ENCODE results near the gene MMD2.

The MMD2 gene

GRCh38 chr7:4883372-4884144 is 75.4 kb downstream of the MMD2 start, which contains the start of gene RADIL:
Gene RADIL (minus strand): TSS chr7:4883716. CDS start chr7:4878139, 5,577 bp downstream.
- peak within 1 kb of the TSS; percentile 48 to 61 for H3K4me3 ChIP-seq (ENCODE audit: low read length in 2 of 2)
- no peaks in the 10 kb centered on the region for H3K9me3 ChIP-seq (ENCODE audit: control insufficient read depth in 2 of 2, low read length in 2 of 2)
- H3K9ac ChIP-seq (ENCODE audit: low read depth in 1 of 2, low read length in 2 of 2) = peak within 1 kb of the TSS in 1 of 2 donors; percentile 9
- no peaks in the 10 kb centered on the region for H3K36me3 ChIP-seq (ENCODE audit: control insufficient read depth in 2 of 2, insufficient read depth in 2 of 2, low read length in 2 of 2)
- peaks cover 0 to 5% of the 10 kb centered on the region in 2 donors for H3K4me1 ChIP-seq (ENCODE audit: control insufficient read depth in 2 of 2, insufficient read depth in 2 of 2, low read length in 2 of 2)
- peaks cover 0 to 5% of the 10 kb centered on the region in 2 donors for H3K27me3 ChIP-seq (ENCODE audit: control insufficient read depth in 2 of 2, insufficient read depth in 2 of 2, low read length in 2 of 2)
- H3K27ac ChIP-seq (ENCODE audit: low read depth in 2 of 2, low read length in 2 of 2) = peak within 1 kb of the TSS; percentile 4 to 70

GRCh38 chr7:4883033-4883371 is 76.0 kb downstream of the MMD2 start:
- Histone ChIP-seq H3K4me3 (ENCODE audit: low read length in 2 of 2) (peak overlapping the region; percentile 48 to 61), H3K9ac (ENCODE audit: low read depth in 1 of 2, low read length in 2 of 2) (no peak overlapping the region), H3K27ac (ENCODE audit: low read depth in 2 of 2, low read length in 2 of 2) (peak overlapping the region; percentile 4 to 70), H3K27me3 (ENCODE audit: control insufficient read depth in 2 of 2, insufficient read depth in 2 of 2, low read length in 2 of 2) (peaks cover 0 to 5% of the 10 kb centered on the region in 2 donors), H3K9me3 (ENCODE audit: control insufficient read depth in 2 of 2, low read length in 2 of 2) (no peaks in the 10 kb centered on the region), H3K4me1 (ENCODE audit: control insufficient read depth in 2 of 2, insufficient read depth in 2 of 2, low read length in 2 of 2) (peaks cover 0 to 5% of the 10 kb centered on the region in 2 donors), H3K36me3 (ENCODE audit: control insufficient read depth in 2 of 2, insufficient read depth in 2 of 2, low read length in 2 of 2) (no peaks in the 10 kb centered on the region)

- H3K9me3 ChIP-seq (ENCODE audit: control insufficient read depth in 2 of 2, low read length in 2 of 2) = no peaks in the 10 kb centered on the region
- no peaks in the 10 kb centered on the region for H3K36me3 ChIP-seq (ENCODE audit: control insufficient read depth in 2 of 2, insufficient read depth in 2 of 2, low read length in 2 of 2)
- peaks cover 0 to 5% of the 10 kb centered on the region in 2 donors for H3K4me1 ChIP-seq (ENCODE audit: control insufficient read depth in 2 of 2, insufficient read depth in 2 of 2, low read length in 2 of 2)
- peak overlapping the region; percentile 6 to 9 for H3K9ac ChIP-seq (ENCODE audit: low read depth in 1 of 2, low read length in 2 of 2)
- peak overlapping the region; percentile 48 to 61 for H3K4me3 ChIP-seq (ENCODE audit: low read length in 2 of 2)
- H3K27me3 ChIP-seq (ENCODE audit: control insufficient read depth in 2 of 2, insufficient read depth in 2 of 2, low read length in 2 of 2) = peaks cover 0 to 5% of the 10 kb centered on the region in 2 donors
- peak overlapping the region; percentile 4 to 70 for H3K27ac ChIP-seq (ENCODE audit: low read depth in 2 of 2, low read length in 2 of 2)
Observed at GRCh38 chr7:4882169-4883032, 76.6 kb downstream of the MMD2 start.

- Histone ChIP-seq H3K36me3 (ENCODE audit: control insufficient read depth in 2 of 2, insufficient read depth in 2 of 2, low read length in 2 of 2) (no peaks in the 10 kb centered on the region), H3K27me3 (ENCODE audit: control insufficient read depth in 2 of 2, insufficient read depth in 2 of 2, low read length in 2 of 2) (peaks cover 0 to 5% of the 10 kb centered on the region in 2 donors), H3K4me3 (ENCODE audit: low read length in 2 of 2) (no peak overlapping the region), H3K9ac (ENCODE audit: low read depth in 1 of 2, low read length in 2 of 2) (no peak overlapping the region), H3K4me1 (ENCODE audit: control insufficient read depth in 2 of 2, insufficient read depth in 2 of 2, low read length in 2 of 2) (peaks cover 0 to 5% of the 10 kb centered on the region in 2 donors), H3K27ac (ENCODE audit: low read depth in 2 of 2, low read length in 2 of 2) (no peak overlapping the region), H3K9me3 (ENCODE audit: control insufficient read depth in 2 of 2, low read length in 2 of 2) (no peaks in the 10 kb centered on the region)
Observed at GRCh38 chr7:4880218-4880617, 78.8 kb downstream of the MMD2 start.

- H3K4me3 ChIP-seq (ENCODE audit: low read length in 2 of 2) = no peak overlapping the region
- H3K27me3 ChIP-seq (ENCODE audit: control insufficient read depth in 2 of 2, insufficient read depth in 2 of 2, low read length in 2 of 2) = peaks cover 0 to 5% of the 10 kb centered on the region in 2 donors
- no peaks in the 10 kb centered on the region for H3K9me3 ChIP-seq (ENCODE audit: control insufficient read depth in 2 of 2, low read length in 2 of 2)
- peaks cover 0 to 5% of the 10 kb centered on the region in 2 donors for H3K4me1 ChIP-seq (ENCODE audit: control insufficient read depth in 2 of 2, insufficient read depth in 2 of 2, low read length in 2 of 2)
- no peaks in the 10 kb centered on the region for H3K36me3 ChIP-seq (ENCODE audit: control insufficient read depth in 2 of 2, insufficient read depth in 2 of 2, low read length in 2 of 2)
- no peak overlapping the region for H3K27ac ChIP-seq (ENCODE audit: low read depth in 2 of 2, low read length in 2 of 2)
- H3K9ac ChIP-seq (ENCODE audit: low read depth in 1 of 2, low read length in 2 of 2) = no peak overlapping the region
Observed at GRCh38 chr7:4879396-4880081, 79.4 kb downstream of the MMD2 start.

- Histone ChIP-seq H3K36me3 (ENCODE audit: control insufficient read depth in 2 of 2, insufficient read depth in 2 of 2, low read length in 2 of 2) (no peaks in the 10 kb centered on the region), H3K9ac (ENCODE audit: low read depth in 1 of 2, low read length in 2 of 2) (no peak overlapping the region), H3K27me3 (ENCODE audit: control insufficient read depth in 2 of 2, insufficient read depth in 2 of 2, low read length in 2 of 2) (peaks cover 0 to 5% of the 10 kb centered on the region in 2 donors), H3K9me3 (ENCODE audit: control insufficient read depth in 2 of 2, low read length in 2 of 2) (no peaks in the 10 kb centered on the region), H3K27ac (ENCODE audit: low read depth in 2 of 2, low read length in 2 of 2) (no peak overlapping the region), H3K4me3 (ENCODE audit: low read length in 2 of 2) (no peak overlapping the region), H3K4me1 (ENCODE audit: control insufficient read depth in 2 of 2, insufficient read depth in 2 of 2, low read length in 2 of 2) (peaks cover 0 to 5% of the 10 kb centered on the region in 2 donors)
Observed at GRCh38 chr7:4878336-4879335, 80.4 kb downstream of the MMD2 start.

GRCh38 chr7:4876586-4876985 is 82.4 kb downstream of the MMD2 start:
- no peaks in the 10 kb centered on the region for H3K4me1 ChIP-seq (ENCODE audit: control insufficient read depth in 2 of 2, insufficient read depth in 2 of 2, low read length in 2 of 2)
- no peaks in the 10 kb centered on the region for H3K36me3 ChIP-seq (ENCODE audit: control insufficient read depth in 2 of 2, insufficient read depth in 2 of 2, low read length in 2 of 2)
- H3K4me3 ChIP-seq (ENCODE audit: low read length in 2 of 2) = no peak overlapping the region
- H3K27ac ChIP-seq (ENCODE audit: low read depth in 2 of 2, low read length in 2 of 2) = no peak overlapping the region
- no peak overlapping the region for H3K9ac ChIP-seq (ENCODE audit: low read depth in 1 of 2, low read length in 2 of 2)
- no peaks in the 10 kb centered on the region for H3K27me3 ChIP-seq (ENCODE audit: control insufficient read depth in 2 of 2, insufficient read depth in 2 of 2, low read length in 2 of 2)
- H3K9me3 ChIP-seq (ENCODE audit: control insufficient read depth in 2 of 2, low read length in 2 of 2) = no peaks in the 10 kb centered on the region

GRCh38 chr7:4875391-4875790 is 83.6 kb downstream of the MMD2 start:
- Histone ChIP-seq H3K27me3 (ENCODE audit: control insufficient read depth in 2 of 2, insufficient read depth in 2 of 2, low read length in 2 of 2) (peaks cover 0 to 3% of the 10 kb centered on the region in 2 donors), H3K36me3 (ENCODE audit: control insufficient read depth in 2 of 2, insufficient read depth in 2 of 2, low read length in 2 of 2) (no peaks in the 10 kb centered on the region), H3K9me3 (ENCODE audit: control insufficient read depth in 2 of 2, low read length in 2 of 2) (no peaks in the 10 kb centered on the region), H3K9ac (ENCODE audit: low read depth in 1 of 2, low read length in 2 of 2) (no peak overlapping the region), H3K4me1 (ENCODE audit: control insufficient read depth in 2 of 2, insufficient read depth in 2 of 2, low read length in 2 of 2) (no peaks in the 10 kb centered on the region), H3K4me3 (ENCODE audit: low read length in 2 of 2) (no peak overlapping the region), H3K27ac (ENCODE audit: low read depth in 2 of 2, low read length in 2 of 2) (no peak overlapping the region)
